HG03139 (cell line): ENCODE data around the gene GPR83.
"Not testable (repeated sequence)": the region's sequence is repeated elsewhere in the genome, so short reads cannot be mapped to it uniquely, and the experiment has no call there.

Experiments used
- ATAC-seq: cut with Tn5 transposase; IDR thresholded peaks from one replicate; pipeline ENCODE4 v1.9.1; 2021; ENCODE audit not compliant: unreplicated experiment

GPR83 gene

DNA sequence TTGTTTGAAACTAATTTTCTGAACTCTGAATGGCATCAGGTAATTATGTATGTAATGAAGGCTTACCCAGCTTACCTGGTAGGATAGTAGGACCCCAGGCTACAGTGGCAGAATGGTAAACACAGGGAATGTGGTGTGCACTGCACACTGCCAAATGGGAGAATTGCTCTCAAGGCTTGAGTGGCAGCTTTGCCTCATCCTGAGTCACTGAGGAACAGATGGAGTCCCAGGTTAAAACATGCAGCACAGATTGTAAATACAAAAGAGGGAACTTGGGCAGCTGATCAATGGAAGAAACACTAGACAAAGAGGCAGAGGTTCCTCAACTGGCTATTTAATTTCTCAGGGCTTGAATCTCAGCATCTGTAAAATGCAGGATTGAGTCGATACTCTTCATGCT lies 24.4 kb downstream of the GPR83 start:
- ATAC-seq: no peak

- not testable (repeated sequence) for ATAC-seq
Measured at GRCh38 chr11:94370576-94370975, 30.6 kb downstream of the GPR83 start.

- not testable (repeated sequence) for ATAC-seq
Measured at GRCh38 chr11:94350850-94351563, 50.2 kb downstream of the GPR83 start.

GRCh38 chr11:94346311-94346710 lies 54.9 kb downstream of the GPR83 start:
- ATAC-seq: not testable (repeated sequence)

DNA sequence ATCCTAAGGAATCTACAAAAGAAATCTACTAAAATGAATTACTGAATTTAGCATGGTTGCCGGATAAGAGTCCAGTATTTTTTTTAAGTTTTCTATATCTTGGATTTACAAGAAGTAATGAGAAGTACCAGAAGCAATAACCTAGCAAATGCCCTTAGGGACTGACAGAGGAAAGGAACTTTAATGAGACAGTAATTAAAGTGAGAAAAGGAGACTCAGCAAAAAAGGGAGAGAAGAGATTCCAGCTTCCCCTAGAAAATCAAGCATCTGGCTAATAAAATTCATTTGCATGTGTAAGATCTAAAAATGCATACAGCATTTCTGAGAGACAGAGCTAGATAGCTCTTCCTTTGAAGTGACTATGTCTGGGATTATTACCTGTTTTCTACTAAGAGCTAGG lies 57.7 kb downstream of the GPR83 start:
- ATAC-seq: no peak

DNA sequence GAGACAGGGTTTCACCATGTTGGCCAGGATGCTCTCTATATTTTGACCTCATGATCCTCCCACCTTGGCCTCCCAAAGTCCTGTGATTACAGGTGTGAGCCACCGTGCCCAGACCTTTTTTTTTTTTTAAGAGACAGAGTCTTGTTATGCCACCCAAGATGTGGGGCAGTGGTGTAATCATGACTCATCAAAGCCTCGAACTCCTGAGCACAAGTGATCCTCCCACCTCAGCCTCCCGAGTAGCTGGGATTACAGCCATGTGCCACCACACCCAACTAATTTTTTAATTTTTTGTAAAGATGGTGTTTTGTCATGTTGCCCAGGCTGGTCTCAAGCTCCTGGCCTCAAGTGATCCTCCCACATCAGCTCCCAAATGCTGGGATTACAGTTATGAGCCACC lies 59.0 kb downstream of the GPR83 start:
- no peak for ATAC-seq

DNA sequence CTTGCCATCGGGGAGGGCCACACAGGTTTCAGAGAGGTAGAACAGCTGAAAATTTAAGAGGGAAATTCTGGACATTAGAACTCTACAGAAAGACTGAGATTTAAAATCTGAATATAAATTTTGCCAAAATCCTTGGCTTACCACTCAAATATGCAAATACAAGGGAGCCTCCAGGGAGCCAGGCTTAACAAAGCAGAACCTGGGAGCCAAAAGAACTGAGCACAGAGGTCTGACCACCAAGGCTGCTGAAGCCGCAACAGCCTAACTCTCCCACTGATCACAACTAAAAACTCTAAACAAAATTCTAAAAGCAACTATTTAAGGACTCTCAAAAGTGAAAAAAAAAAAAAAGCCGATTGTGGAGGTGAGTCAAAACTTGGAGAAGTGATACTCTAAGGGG lies 62.6 kb downstream of the GPR83 start:
- ATAC-seq: no peak

DNA sequence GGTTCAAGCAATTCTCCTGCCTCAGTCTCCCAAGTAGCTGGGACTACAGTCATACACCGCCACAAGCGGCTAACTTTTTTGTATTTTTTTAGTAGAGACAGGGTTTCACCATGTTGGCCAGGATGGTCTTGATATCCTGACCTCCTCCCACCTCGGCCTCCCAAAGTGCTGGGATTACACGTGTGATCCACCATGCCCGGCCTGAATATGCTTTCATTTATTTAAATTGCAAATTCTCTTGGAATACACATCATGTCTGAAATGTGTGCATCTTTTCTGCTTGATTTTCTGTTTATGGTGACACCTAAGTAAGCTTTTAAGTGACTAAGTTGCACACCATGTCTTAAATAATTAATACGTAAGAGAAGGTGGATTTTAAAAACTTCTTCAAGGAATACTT lies 65.2 kb downstream of the GPR83 start:
- no peak for ATAC-seq

- ATAC-seq: no peak
Measured at GRCh38 chr11:94332814-94333213, 68.4 kb downstream of the GPR83 start.

DNA sequence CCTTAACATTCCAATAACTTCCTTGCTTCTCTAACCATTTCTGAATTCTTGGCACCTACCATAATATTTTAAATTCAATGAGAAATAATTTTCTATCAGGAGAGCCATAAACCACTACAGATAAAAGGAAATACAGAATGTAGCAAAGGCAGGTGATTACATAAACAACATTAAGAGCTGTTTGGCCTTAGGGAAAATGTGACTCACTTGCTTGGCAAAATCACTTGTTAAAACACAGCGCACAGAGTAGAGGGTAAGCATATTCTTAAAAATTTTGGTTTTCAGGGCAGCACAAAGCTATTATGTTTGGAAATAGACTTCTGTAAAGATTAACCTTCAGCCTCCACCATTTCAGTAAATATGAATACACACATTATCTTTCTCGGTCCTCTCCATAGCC lies 70.4 kb downstream of the GPR83 start:
- ATAC-seq: no peak

GRCh38 chr11:94329501-94329900 lies 71.7 kb downstream of the GPR83 start:
- no peak for ATAC-seq

GRCh38 chr11:94328587-94329080 lies 72.6 kb downstream of the GPR83 start:
- no peak for ATAC-seq
